Smooth muscle cell (in vitro differentiated cells): Measurements from ENCODE around the gene MYOF. TPM values are rescaled to one million over a fixed set of nuclear protein-coding genes. Genes with fewer than 3 reads are reported as not detected.
A peak's percentile ranks its signal among the peaks of the same experiment; 100 is the strongest.

Experiments
- DNase-seq: peaks from one replicate; lab custom pipeline; 2025; ENCODE audit not compliant: unreplicated experiment; lab: John Stamatoyannopoulos, UW
- H2AFZ ChIP-seq: fragments of 200-600 bp; sonication (generic); 2 replicates; pipeline ENCODE4 v1.6.0; 2016; ENCODE audit warnings: antibody characterized with exemption, low read depth, mild to moderate bottlenecking
- H3F3A ChIP-seq: fragments of 200-600 bp; sonication (generic); 2 replicates; pipeline ENCODE4 v1.6.0; 2017; ENCODE audit warnings: antibody characterized with exemption, low read depth
- H3K27ac ChIP-seq: fragments of 200-600 bp; sonication (generic); 2 replicates; pipeline ENCODE4 v1.5.1; 2016; ENCODE audit warnings: low read depth, mild to moderate bottlenecking
- H3K27me3 ChIP-seq: fragments of 200-600 bp; sonication (generic); 2 replicates; pipeline ENCODE4 v1.6.1; 2016; ENCODE audit warnings: low read depth, mild to moderate bottlenecking
- H3K36me3 ChIP-seq: fragments of 200-600 bp; sonication (generic); 2 replicates; pipeline ENCODE4 v1.5.1; 2016; ENCODE audit warnings: low read depth
- H3K4me1 ChIP-seq: fragments of 200-600 bp; sonication (generic); 2 replicates; pipeline ENCODE4 v1.5.1; 2016; ENCODE audit warnings: low read depth
- H3K4me2 ChIP-seq: fragments of 200-600 bp; sonication (generic); 2 replicates; pipeline ENCODE4 v1.6.0; 2016; ENCODE audit warnings: mild to moderate bottlenecking
- H3K4me3 ChIP-seq: fragments of 200-600 bp; sonication (generic); 2 replicates; pipeline ENCODE4 v1.5.1; 2016; ENCODE audit warnings: mild to moderate bottlenecking
- H3K79me2 ChIP-seq: fragments of 200-600 bp; sonication (generic); 2 replicates; pipeline ENCODE4 v1.6.0; 2016; ENCODE audit warnings: low read depth, mild to moderate bottlenecking
- H3K9ac ChIP-seq: fragments of 200-600 bp; sonication (generic); 2 replicates; pipeline ENCODE4 v1.6.0; 2016; ENCODE audit warnings: low read depth
- H3K9me3 ChIP-seq: fragments of 200-600 bp; sonication (generic); replicated peaks from 2 replicates; pipeline ENCODE4 v1.5.1; 2016; ENCODE audit warnings: low read depth
- H4K20me1 ChIP-seq: fragments of 200-600 bp; sonication (generic); 2 replicates; pipeline ENCODE4 v1.6.0; 2016; ENCODE audit warnings: low read depth
- WGBS: methylation state at CpG from one replicate; pipeline ENCODE4 v1.1.7; 2016; ENCODE audit warnings: low lambda C conversion rate; 5-methylcytosine and 5-hydroxymethylcytosine counted together
- polyA plus RNA-seq: library from polyadenylated mRNA; unstranded; fragments of >200 nt; fragmentation: Nextera tagmentation; extraction: Ambion mirVana; gene quantifications from 2 replicates; pipeline ENCODE4 v1.2.1, GENCODE V29; 2016
- total RNA-seq: library from RNA; depleted of rRNA; stranded (reverse); fragments of >200 nt; gene quantifications from 2 replicates; pipeline ENCODE4 v1.2.3, GENCODE V29; 2014
- TF ChIP-seq, protein P1 (sequence below): fragments of 200-600 bp; sonication (generic); IDR thresholded peaks from 2 replicates; pipeline ENCODE4 v1.5.1; 2017; ENCODE audit warnings: borderline replicate concordance, mild to moderate bottlenecking, antibody characterized with exemption; ENCODE audit not compliant: insufficient read depth, poor library complexity, severe bottlenecking

MYOF gene
- total and polyA plus RNA-seq, 2 experiments from 2014 or later, result 29.6 to 99.5 TPM

GRCh38 chr10:93488956-93489528, 6.9 kb upstream of the MYOF start:
- Histone ChIP-seq H3K4me2 (no peak overlapping the region), H3K27me3 (no peaks in the 10 kb centered on the region), H3K9me3 (no peaks in the 10 kb centered on the region), H3K27ac (no peak overlapping the region), H3K4me3 (no peak overlapping the region), H4K20me1 (no peaks in the 10 kb centered on the region), H3F3A (no peaks in the 10 kb centered on the region), H2AFZ (no peak overlapping the region), H3K79me2 (no peaks in the 10 kb centered on the region), H3K9ac (no peak overlapping the region), H3K4me1 (no peaks in the 10 kb centered on the region), H3K36me3 (no peaks in the 10 kb centered on the region)
- no peak for DNase-seq
- WGBS, result 90% methylated on average over 4 of the region's 4 CpGs
- TF ChIP-seq, protein P1, sequence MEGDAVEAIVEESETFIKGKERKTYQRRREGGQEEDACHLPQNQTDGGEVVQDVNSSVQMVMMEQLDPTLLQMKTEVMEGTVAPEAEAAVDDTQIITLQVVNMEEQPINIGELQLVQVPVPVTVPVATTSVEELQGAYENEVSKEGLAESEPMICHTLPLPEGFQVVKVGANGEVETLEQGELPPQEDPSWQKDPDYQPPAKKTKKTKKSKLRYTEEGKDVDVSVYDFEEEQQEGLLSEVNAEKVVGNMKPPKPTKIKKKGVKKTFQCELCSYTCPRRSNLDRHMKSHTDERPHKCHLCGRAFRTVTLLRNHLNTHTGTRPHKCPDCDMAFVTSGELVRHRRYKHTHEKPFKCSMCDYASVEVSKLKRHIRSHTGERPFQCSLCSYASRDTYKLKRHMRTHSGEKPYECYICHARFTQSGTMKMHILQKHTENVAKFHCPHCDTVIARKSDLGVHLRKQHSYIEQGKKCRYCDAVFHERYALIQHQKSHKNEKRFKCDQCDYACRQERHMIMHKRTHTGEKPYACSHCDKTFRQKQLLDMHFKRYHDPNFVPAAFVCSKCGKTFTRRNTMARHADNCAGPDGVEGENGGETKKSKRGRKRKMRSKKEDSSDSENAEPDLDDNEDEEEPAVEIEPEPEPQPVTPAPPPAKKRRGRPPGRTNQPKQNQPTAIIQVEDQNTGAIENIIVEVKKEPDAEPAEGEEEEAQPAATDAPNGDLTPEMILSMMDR, result no peak

GRCh38 chr10:93485690-93486089, 3.6 kb upstream of the MYOF start:
- Histone ChIP-seq H3K4me1 (no peaks in the 10 kb centered on the region), H3F3A (peaks cover 5% of the 10 kb centered on the region), H3K4me3 (no peak overlapping the region), H2AFZ (no peak overlapping the region), H3K9ac (no peak overlapping the region), H3K79me2 (peaks cover 6% of the 10 kb centered on the region), H3K36me3 (no peaks in the 10 kb centered on the region), H3K27ac (no peak overlapping the region), H4K20me1 (no peaks in the 10 kb centered on the region), H3K9me3 (no peaks in the 10 kb centered on the region), H3K27me3 (no peaks in the 10 kb centered on the region), H3K4me2 (no peak overlapping the region)
- 44% methylated on average over 1 of the region's 1 CpG for WGBS
- no peak for DNase-seq
- TF ChIP-seq, protein P1, result no peak

DNA sequence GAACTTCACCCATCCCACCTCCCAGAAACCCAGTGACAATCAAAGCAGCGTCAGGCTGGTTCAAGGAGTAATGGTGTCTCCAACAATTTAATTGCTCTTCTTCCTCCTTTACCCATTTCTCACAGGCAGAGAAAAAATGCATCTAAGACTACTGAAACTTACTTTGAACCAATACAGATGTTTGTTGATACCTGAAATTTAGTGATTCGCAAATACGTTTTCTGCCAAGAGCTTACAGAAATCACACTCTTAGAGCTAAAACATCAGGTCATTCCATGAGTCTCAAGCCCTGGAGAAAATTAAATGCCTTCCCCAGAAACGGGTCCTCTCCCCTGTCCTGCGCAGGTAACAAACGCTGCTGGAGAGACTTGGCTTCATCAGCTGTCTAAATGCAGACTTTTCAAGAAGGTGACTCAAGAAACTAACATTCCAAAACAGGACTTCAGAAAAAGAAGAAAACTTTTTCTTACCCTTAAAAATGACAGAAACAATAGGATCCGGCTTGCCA, 443 bp downstream of the MYOF start:
- H3K79me2 ChIP-seq, result peaks cover 46% of the 10 kb centered on the region

More for the DNA sequence above, 443 bp downstream of the MYOF start:
- DNase-seq, result no peak
- Histone ChIP-seq H2AFZ (peak overlapping the region; percentile 88), H3K27ac (peak overlapping the region; percentile 99), H3K36me3 (no peaks in the 10 kb centered on the region), H3K4me3 (peak overlapping the region; percentile 78), H3K9me3 (no peaks in the 10 kb centered on the region), H3K27me3 (no peaks in the 10 kb centered on the region), H3K4me2 (peak overlapping the region; percentile 88), H3K4me1 (peaks cover 15% of the 10 kb centered on the region), H4K20me1 (no peaks in the 10 kb centered on the region), H3K9ac (peak overlapping the region; percentile 99), H3F3A (peaks cover 8% of the 10 kb centered on the region)
- WGBS, result 20% methylated on average over 7 of the region's 7 CpGs
- TF ChIP-seq, protein P1, result no peak
